Progenitor cell of endocrine pancreas (in vitro differentiated cells): ENCODE data around the gene NAV2. TPM values are rescaled to one million over a fixed set of nuclear protein-coding genes. Genes with fewer than 3 reads are reported as not detected.

ENCODE experiments used
- DNase-seq: peaks from one replicate; pipeline ENCODE4 v3.0.0; 2021; ENCODE audit warnings: low spot score; ENCODE audit not compliant: unreplicated experiment
- H3K27ac Mint-ChIP-seq: 2 replicates; pipeline ENCODE4 v1.8.0; 2021; ENCODE audit warnings: mild to moderate bottlenecking, moderate library complexity, mixed read lengths
- H3K27me3 Mint-ChIP-seq: 2 replicates; pipeline ENCODE4 v1.8.0; 2021; ENCODE audit warnings: mixed read lengths
- H3K36me3 Mint-ChIP-seq: 2 replicates; pipeline ENCODE4 v1.8.0; 2022; ENCODE audit warnings: mixed read lengths; ENCODE audit not compliant: insufficient read depth
- H3K4me1 Mint-ChIP-seq: 2 replicates; pipeline ENCODE4 v1.8.0; 2021; ENCODE audit warnings: low read depth, mixed read lengths
- H3K4me3 Mint-ChIP-seq: 2 replicates; pipeline ENCODE4 v1.8.0; 2021; ENCODE audit warnings: low read depth, mild to moderate bottlenecking, moderate library complexity, mixed read lengths
- H3K9me3 Mint-ChIP-seq: 2 replicates; pipeline ENCODE4 v1.8.0; 2021; ENCODE audit warnings: low read depth, mixed read lengths
- total RNA-seq: library from RNA; stranded (reverse); gene quantifications from 2 replicates; pipeline ENCODE4 v1.2.1, GENCODE V29; 2021
- TF ChIP-seq, protein P1 (sequence below): fragments of 200-600 bp; sonication (generic); IDR thresholded peaks from one replicate; pipeline ENCODE4 v1.5.0; 2021; ENCODE audit warnings: antibody characterized with exemption, mild to moderate bottlenecking; ENCODE audit not compliant: unreplicated experiment

NAV2 gene
- total RNA-seq, 1 donor from 2014 or later = 88.3 TPM

DNA sequence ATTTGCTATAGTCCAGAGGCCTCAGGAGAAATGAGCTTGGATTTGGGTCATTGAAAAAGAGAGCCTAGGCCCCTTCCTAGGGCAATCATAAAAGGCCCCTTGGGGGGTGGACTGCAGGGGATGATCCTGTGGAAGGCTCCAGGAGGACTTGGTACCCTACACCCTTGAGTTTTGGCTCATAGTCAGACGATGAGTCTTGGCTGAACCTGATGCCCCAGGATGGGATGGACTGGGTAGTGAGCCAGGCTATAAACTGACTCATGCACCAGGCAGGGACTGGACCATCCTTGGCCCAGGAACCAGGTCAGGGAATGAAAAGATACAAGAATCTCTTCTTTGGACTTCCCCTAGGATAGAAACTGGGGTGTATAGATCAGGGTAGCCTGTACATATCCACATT is 54.2 kb downstream of the NAV2 start:
- Mint-ChIP-seq H3K36me3 (no peaks in the 10 kb centered on the region), H3K9me3 (no peaks in the 10 kb centered on the region), H3K27me3 (peaks cover 15% of the 10 kb centered on the region), H3K4me1 (peaks cover 32% of the 10 kb centered on the region), H3K4me3 (no peak overlapping the region), H3K27ac (no peak overlapping the region)
- no peak for DNase-seq
- TF ChIP-seq, protein P1, sequence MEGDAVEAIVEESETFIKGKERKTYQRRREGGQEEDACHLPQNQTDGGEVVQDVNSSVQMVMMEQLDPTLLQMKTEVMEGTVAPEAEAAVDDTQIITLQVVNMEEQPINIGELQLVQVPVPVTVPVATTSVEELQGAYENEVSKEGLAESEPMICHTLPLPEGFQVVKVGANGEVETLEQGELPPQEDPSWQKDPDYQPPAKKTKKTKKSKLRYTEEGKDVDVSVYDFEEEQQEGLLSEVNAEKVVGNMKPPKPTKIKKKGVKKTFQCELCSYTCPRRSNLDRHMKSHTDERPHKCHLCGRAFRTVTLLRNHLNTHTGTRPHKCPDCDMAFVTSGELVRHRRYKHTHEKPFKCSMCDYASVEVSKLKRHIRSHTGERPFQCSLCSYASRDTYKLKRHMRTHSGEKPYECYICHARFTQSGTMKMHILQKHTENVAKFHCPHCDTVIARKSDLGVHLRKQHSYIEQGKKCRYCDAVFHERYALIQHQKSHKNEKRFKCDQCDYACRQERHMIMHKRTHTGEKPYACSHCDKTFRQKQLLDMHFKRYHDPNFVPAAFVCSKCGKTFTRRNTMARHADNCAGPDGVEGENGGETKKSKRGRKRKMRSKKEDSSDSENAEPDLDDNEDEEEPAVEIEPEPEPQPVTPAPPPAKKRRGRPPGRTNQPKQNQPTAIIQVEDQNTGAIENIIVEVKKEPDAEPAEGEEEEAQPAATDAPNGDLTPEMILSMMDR = no peak

DNA sequence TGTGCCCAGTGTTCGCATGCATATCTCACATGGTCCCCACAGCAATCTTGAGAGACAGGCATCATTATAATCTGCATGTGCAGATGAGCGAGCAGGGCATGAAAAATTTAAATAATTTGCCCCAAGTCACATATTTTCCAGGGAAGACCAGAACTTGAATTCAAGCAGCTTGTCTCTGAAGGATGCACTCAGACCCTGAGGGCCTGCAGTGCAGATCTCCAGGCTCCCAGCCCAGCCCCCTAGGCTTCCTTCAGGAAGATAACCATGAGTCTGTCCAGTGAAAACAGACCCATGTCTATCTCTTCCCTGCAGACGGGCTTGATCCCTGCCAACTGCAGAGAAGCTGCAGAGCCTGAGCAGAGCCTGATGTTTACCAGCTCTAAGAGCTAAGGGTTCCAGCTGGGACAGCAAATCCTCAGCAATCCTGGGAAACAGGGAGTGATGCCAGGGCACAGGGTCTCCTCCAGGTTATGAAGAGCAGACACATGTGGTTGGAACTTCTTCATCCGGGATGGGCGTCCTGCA is 55.1 kb downstream of the NAV2 start:
- no peaks in the 10 kb centered on the region for H3K36me3 Mint-ChIP-seq
- H3K27me3 Mint-ChIP-seq = peaks cover 16% of the 10 kb centered on the region
- no peak overlapping the region for H3K4me3 Mint-ChIP-seq
- DNase-seq = no peak
- H3K27ac Mint-ChIP-seq = no peak overlapping the region
- TF ChIP-seq, protein P1 = no peak
- H3K9me3 Mint-ChIP-seq = no peaks in the 10 kb centered on the region
- H3K4me1 Mint-ChIP-seq = peaks cover 34% of the 10 kb centered on the region

DNA sequence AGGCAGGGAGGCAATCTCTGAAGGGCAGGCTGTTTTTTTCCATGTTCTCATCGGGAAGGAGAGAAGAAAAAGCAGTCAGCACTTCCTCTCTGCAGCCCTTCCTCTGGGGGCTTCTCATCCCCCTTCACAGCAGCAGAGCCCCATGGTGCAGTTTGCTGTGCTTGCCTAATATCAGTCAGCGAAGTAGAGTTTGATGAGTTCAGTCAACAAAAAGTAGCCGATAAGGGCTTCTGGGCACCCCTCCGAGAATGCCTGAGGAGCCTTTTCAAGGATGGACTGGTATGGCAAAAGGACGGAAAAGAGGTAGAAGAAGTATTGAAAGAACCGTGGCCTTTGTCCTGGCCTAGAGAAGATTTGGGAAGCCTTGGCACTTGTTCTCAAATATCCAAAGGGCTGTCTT is 55.6 kb downstream of the NAV2 start:
- TF ChIP-seq, protein P1 = no peak
- no peak overlapping the region for H3K4me3 Mint-ChIP-seq
- no peak overlapping the region for H3K27ac Mint-ChIP-seq
- H3K4me1 Mint-ChIP-seq = peaks cover 29% of the 10 kb centered on the region
- DNase-seq = no peak
- H3K27me3 Mint-ChIP-seq = peaks cover 17% of the 10 kb centered on the region
- H3K9me3 Mint-ChIP-seq = no peaks in the 10 kb centered on the region
- H3K36me3 Mint-ChIP-seq = no peaks in the 10 kb centered on the region

DNA sequence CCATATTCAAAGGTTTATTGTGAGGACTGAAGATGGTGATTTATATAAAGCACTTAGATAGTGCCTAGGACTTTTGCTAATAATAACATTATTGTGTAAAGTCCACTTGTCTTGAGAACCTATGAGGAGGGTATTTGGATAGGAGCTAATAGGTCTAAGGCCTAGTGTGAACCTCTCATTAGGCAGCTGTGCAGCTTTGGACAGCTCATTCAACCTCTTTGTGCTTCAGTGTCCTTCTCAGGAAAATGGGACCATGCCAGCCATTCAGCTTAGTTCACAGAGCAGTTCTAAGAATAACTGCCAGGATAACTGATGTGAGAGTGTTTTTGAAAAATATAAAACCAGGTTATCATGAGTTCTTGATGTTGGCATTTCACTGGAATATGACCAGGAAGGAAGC is 56.2 kb downstream of the NAV2 start:
- no peak for DNase-seq
- Mint-ChIP-seq H3K27me3 (peaks cover 19% of the 10 kb centered on the region), H3K4me3 (no peak overlapping the region), H3K27ac (no peak overlapping the region), H3K4me1 (peaks cover 23% of the 10 kb centered on the region), H3K9me3 (no peaks in the 10 kb centered on the region), H3K36me3 (no peaks in the 10 kb centered on the region)
- TF ChIP-seq, protein P1 = no peak

DNA sequence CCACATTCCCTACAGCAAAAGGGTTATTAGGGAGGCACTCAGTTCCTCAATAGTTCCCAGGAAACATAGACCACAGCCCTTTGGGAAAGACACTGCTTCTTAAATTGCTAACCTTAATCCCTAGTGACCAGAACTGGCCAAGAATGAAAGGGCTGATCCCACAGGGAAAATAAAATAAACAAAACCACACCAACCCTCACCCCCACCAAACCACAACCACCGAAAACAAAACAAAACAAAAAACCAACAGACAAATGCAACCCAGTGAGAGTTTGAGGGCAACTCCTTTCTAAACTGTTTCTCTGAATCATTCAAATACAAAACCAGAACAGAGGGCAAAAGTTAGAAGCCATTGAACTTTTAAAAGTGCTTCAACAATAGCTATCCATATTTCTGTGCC is 57.2 kb downstream of the NAV2 start:
- TF ChIP-seq, protein P1 = no peak
- Mint-ChIP-seq H3K4me3 (no peak overlapping the region), H3K27me3 (peaks cover 22% of the 10 kb centered on the region), H3K36me3 (no peaks in the 10 kb centered on the region), H3K4me1 (peaks cover 22% of the 10 kb centered on the region), H3K27ac (no peak overlapping the region), H3K9me3 (no peaks in the 10 kb centered on the region)
- DNase-seq = no peak
